NCI-H2196 (cell line): ENCODE data around the gene PDC.

Experiments
- DNase-seq: peaks from one replicate; lab custom pipeline; 2025; ENCODE audit not compliant: unreplicated experiment; lab: John Stamatoyannopoulos, UW

The PDC gene

GRCh38 chr1:186461014-186461413 lies at the start of gene PDC:
Gene PDC (minus strand): TSS chr1:186461114. CDS start chr1:186449459, 11,655 bp downstream.
- DNase-seq: no peak

DNA sequence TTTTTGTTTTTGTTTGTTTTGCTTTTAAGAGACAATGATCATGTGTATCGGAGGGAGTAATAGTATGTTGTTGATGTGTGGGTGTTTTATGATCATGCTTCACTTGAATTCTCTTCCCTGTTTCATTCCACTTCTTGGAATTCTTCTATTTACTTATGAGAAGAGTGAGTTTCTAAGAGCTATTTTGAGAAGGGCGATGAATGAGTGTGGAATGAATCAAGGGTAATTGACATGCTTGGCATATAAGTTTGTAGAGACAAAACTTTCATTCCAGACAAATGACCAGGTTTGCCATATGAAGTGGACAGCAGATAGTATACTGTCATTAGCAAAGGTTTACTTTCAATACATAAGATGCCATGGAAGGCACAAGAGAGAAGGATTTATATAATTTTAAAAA lies 42.3 kb upstream of the PDC start:
- no peak for DNase-seq

GRCh38 chr1:186502087-186502486 lies 41.2 kb upstream of the PDC start:
- DNase-seq: no peak

GRCh38 chr1:186500804-186501203 lies 39.9 kb upstream of the PDC start:
- no peak for DNase-seq

DNA sequence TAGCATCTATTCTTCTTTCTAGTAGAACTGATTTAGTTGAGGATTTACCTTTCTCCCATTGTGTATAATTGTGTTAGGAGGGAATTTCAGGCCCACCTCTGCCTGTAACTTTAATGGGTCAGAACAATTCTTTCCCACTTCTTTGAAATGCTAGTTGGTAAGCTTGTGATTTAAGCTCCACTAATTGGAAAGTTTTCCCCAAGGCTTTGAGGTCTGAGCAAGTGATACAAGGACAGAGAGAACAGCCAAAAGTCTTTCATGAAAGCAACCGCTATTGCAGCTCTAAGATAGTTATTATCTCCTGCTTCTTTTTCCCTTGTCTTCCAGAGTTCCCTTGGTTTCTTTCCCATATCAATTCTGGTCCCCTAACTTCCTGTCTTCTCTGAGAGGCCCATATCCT lies 38.7 kb upstream of the PDC start:
- no peak for DNase-seq

GRCh38 chr1:186498695-186499389 lies 37.9 kb upstream of the PDC start:
- no peak for DNase-seq

DNA sequence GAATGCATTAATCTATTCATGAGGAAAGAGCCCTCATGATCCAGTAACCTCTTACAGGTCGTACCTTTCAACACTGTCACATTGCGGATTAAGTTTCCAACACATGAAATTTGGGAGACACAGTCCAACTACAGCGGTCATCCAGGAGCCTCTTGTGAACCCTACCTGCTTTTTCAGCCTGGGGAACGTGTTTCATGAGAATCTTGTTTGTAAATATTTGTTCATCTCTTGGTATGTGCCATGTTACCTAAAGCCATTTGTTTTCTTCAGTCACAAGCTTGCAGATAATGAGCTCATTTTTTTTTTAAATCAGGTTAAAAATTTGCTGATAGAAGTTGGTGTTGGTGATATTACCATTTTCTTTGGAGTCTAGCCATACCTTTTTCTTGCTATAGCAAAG lies 37.2 kb upstream of the PDC start:
- DNase-seq: no peak

- no peak for DNase-seq
These were observed 36.7 kb upstream of the PDC start for GRCh38 chr1:186497651-186498050.

- DNase-seq: no peak
These were observed 35.4 kb upstream of the PDC start for GRCh38 chr1:186496171-186496851.

DNA sequence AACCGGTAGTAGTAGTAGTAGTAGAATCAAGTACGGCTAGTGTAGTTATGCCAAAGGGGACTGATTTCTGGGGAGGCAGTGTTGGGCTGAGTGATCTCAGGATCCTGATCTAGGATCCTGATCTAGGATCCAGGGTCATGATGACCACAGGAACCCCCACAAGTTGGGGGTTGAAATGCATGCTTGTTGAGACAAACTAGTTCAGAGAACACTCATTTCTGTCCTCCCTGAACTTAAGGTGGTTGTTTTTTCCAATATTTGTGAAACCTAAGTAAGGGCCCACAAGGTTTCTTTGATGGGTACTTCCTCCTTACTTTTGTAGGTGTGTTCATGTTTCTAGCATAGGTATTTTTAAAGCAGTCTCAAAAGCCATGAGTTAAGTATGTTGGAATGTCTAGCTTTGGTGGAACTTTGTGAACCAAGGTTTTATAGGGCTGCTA lies 33.9 kb upstream of the PDC start:
- no peak for DNase-seq

DNA sequence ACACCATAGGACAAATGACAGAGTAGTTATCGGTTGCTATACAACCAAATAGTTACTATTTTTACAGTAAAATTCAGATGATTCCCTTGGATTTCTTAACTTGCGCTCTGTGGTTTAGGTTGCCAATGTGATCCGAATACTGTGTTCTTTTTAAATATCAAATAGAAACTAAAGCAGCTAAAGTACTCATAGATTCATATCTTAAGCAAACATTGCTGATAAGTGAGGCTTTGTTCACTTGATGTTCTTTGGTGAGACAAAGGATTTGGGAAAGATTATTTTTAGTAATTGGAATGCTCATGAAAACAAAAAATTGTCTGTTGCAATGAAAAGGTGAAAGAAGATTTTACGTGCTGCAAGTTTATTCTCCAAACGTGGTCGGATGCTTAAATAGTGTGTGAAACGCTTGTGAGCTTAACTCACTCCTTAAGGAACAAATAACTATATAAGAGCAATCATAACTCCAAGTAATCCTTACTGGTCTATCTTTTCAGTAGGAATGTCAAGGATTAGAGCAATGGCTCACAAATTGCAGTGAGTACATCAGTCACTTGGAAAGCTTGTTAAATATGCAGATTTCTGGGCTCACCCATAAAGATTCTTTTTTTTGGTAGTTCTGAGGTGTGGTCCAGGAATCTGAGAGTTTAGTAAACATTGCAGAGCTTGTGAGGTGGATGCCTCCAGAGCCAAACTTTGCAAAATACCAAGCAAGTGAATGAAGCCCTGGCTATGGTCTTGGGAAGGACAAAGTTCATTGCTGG lies 31.8 kb upstream of the PDC start:
- DNase-seq: no peak

DNA sequence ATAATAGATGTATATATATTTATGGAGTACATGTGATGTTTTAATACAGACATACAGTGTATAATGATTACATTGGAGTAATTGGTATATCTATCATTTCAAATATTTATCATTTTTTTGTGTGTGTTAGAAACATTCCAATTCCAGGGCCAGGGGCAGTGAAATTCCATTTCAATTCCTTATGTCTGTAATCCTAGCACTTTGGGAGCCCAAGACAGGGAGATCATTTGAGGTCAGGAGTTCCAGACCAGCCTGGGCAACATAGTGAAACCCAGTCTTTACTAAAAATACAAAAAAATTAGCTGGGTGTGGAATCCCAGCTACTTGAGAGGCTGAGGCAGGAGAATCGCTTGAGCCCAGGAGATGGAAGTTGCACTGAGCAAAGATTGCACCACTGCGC lies 30.4 kb upstream of the PDC start:
- no peak for DNase-seq

- no peak for DNase-seq
These were observed 26.2 kb upstream of the PDC start for GRCh38 chr1:186487163-186487562.

GRCh38 chr1:186486061-186486460 lies 25.1 kb upstream of the PDC start:
- no peak for DNase-seq

DNA sequence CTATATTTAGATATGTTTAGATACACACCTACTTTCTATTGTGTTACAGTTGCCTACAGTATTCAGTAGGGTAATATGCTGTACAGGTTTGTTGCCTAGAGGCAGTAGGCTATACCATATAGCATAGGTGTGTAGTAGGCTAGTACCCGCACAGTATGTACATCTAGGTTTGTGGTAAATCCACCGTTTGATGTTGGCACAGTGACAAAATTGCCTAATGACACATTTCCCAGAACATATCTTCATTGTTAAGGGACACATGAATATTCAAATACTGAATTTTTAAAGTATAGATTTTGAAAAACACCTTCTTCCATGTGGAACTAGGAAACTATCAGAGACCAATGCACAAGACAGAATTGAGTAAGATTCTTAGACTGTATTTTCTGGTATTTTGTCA lies 22.6 kb upstream of the PDC start:
- DNase-seq: no peak

DNA sequence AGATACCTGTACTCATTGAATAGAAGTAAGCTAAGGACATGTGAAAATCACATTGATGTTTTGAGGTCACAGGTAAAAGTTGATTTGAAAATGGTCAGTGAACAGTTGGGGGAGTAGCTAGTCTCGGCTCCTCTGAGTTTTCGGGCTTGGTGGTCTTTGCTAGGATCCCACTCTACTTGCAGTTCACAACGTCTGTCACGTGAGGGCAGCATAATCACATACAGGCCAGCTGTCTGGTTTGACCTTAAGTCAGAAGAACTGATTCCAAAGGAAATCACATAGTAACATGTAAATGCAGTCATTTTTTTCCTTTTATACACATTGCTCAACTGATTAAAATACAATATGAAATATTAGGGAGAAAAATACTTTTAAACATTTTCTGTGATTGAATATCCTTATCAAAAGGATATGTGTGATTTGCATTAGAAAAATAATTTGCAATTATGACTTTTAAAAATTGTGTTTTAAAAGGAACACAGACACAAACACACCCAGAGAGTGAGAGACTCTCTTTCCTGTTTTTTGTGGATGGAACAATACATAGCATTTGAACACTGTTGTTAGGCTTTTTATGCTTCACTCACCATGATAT lies 21.8 kb upstream of the PDC start:
- peak; percentile 4 for DNase-seq

- DNase-seq: no peak
These were observed 20.5 kb upstream of the PDC start for GRCh38 chr1:186481303-186481888.

DNA sequence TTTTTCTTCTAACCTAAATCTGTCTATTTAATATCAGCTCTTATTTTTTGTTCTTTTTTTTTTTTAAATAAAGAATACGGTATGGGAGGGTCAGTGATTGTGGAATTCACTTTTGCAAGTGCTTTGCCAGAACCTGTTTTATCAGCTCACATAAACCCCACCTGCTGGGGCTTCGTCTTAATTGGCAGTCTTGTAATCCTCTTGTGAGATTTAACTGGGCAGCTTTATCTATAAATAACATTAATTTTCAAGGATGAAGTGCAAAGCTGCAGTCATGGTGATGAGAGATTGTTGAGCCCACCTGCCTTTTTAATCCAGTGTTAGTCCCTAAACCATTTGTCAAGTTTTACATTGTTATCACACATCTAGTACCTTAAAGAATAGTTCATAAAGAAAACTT lies 18.2 kb upstream of the PDC start:
- no peak for DNase-seq

- no peak for DNase-seq
These were observed 15.5 kb upstream of the PDC start for GRCh38 chr1:186476264-186477040.

DNA sequence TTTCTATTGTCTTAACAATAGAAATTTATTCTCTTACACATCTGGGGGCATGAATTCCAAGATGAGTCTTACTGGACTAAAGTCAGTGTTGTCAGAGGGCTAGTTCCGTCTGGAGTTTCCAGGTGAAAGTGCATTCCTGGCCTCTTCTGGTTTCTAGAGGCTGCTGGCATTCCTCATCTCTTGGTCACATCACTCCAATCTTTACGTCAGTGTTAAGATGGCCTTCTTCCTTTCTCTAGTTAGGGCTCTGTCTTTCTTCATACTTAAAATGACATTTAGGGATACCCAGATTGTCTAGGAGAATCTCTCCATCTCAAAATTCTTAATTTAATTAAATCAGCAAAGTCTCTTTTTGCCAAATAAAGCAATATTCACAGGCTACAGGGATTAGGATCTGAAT lies 13.3 kb upstream of the PDC start:
- DNase-seq: no peak

DNA sequence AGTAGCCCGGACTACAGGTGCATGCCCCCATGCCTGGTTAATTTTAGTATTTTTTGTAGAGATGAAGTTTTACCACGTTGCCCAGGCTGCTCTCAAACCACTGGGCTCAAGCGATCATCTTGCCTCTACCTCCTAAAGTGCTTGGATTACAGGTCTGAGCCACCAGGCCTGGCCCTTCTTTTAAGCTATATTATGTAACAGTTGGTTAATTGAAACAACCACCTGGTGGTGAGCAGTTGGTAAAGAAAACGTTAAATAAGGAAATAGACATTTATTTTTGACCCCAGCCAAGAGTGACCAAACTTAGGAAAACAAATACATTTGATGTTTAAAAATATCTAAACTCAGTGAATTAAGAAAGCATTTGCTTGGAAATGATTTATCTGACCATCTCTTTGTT lies 12.1 kb upstream of the PDC start:
- no peak for DNase-seq
